PC-3 (cell line): Measurements from ENCODE around the gene OR3A2.

Source experiments
- EZH2 ChIP-seq: fragments of 300-600 bp; sonication (generic); IDR thresholded peaks from one replicate; pipeline ENCODE4 v1.6.1; 2017; ENCODE audit warnings: antibody characterized with exemption, mild to moderate bottlenecking, low read length; ENCODE audit not compliant: unreplicated experiment
- TF ChIP-seq, protein P1 (sequence below): fragments of 300-600 bp; sonication (generic); conservative IDR thresholded peaks from 2 replicates; pipeline ENCODE4 v1.5.1; 2017; ENCODE audit warnings: antibody characterized with exemption, low read depth, mild to moderate bottlenecking, low read length

DNA sequence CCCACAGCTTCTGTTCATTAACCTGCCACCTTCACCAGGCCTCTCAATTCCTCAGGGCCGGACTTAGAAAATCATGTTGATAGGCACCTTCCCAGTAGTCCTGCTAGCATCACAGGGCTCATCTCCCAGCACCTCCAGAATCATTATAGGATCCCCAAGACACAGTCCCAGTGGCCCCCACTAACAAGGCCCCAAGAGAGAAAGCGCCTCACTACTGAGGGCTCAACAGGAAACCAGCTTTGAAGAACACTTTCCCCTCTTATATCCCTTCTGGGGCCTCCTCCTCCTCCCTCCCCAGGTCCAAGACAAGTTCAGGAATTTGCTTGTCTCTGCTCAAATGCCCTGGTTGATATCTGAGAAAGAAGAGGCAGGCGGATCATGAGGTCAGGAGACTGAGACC lies 25.0 kb upstream of the OR3A2 start, which contains the start of gene OR3A3:
- TF ChIP-seq, protein P1, sequence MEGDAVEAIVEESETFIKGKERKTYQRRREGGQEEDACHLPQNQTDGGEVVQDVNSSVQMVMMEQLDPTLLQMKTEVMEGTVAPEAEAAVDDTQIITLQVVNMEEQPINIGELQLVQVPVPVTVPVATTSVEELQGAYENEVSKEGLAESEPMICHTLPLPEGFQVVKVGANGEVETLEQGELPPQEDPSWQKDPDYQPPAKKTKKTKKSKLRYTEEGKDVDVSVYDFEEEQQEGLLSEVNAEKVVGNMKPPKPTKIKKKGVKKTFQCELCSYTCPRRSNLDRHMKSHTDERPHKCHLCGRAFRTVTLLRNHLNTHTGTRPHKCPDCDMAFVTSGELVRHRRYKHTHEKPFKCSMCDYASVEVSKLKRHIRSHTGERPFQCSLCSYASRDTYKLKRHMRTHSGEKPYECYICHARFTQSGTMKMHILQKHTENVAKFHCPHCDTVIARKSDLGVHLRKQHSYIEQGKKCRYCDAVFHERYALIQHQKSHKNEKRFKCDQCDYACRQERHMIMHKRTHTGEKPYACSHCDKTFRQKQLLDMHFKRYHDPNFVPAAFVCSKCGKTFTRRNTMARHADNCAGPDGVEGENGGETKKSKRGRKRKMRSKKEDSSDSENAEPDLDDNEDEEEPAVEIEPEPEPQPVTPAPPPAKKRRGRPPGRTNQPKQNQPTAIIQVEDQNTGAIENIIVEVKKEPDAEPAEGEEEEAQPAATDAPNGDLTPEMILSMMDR: no peak
- TF ChIP-seq EZH2: no peak
